Naive thymus-derived CD8-positive, alpha-beta T cell (primary cell): ENCODE results near the gene STX10. TPM values are rescaled to one million over a fixed set of nuclear protein-coding genes. Genes with fewer than 3 reads are reported as not detected.
A peak's percentile ranks its signal among the peaks of the same experiment; 100 is the strongest.
"Not testable (repeated sequence)": the region's sequence is repeated elsewhere in the genome, so short reads cannot be mapped to it uniquely, and the experiment has no call there.

ENCODE experiments used
- ATAC-seq, 2 donors: fragments of 150-1000 bp; cut with Tn5 transposase in 1 of 2; sonication (Bioruptor Pico), chemical (Tn5 transposase) in 1 of 2; 1 replicate in 1 of 2; 2 replicates in 1 of 2; pipeline ENCODE4 v1.10.0; 2021; ENCODE audit warnings: mild to moderate bottlenecking in 2 of 2, moderate library complexity in 2 of 2
- POLR2A ChIA-PET: fragments of 350-600 bp; sonication (Branson Sonifier 250); formaldehyde crosslinking; loops from one replicate; lab custom pipeline; 2021; ENCODE audit warnings: antibody characterized with exemption; lab: Charles Lee
- DNase-seq, 10 donors: peaks; one replicate each; pipeline versions ENCODE4 v3.0.0 to v3.0.0-alpha.2; 2020 to 2022
- H3K27ac Mint-ChIP-seq, 10 donors: one replicate each; pipeline ENCODE4 v1.8.0; 2020 to 2022; ENCODE audit warnings: mild to moderate bottlenecking in 10 of 10, mixed read lengths in 10 of 10, moderate library complexity in 4 of 10, inconsistent platforms in 1 of 10
- H3K27me3 Mint-ChIP-seq, 5 donors: one replicate each; pipeline ENCODE4 v1.8.0; 2021 to 2022; ENCODE audit warnings: mixed read lengths in 5 of 5
- H3K36me3 Mint-ChIP-seq, 3 donors: one replicate each; pipeline ENCODE4 v1.8.0; 2020 to 2022; ENCODE audit warnings: mixed read lengths in 3 of 3, mild to moderate bottlenecking in 2 of 3, inconsistent platforms in 1 of 3
- H3K4me1 Mint-ChIP-seq, 4 donors: one replicate each; pipeline ENCODE4 v1.8.0; 2021 to 2022; ENCODE audit warnings: mixed read lengths in 4 of 4
- H3K4me3 Mint-ChIP-seq, 10 donors: one replicate each; pipeline ENCODE4 v1.8.0; 2020 to 2022; ENCODE audit warnings: mild to moderate bottlenecking in 10 of 10, mixed read lengths in 10 of 10, moderate library complexity in 6 of 10, inconsistent platforms in 1 of 10
- H3K9me3 Mint-ChIP-seq, 9 donors: one replicate each; pipeline ENCODE4 v1.8.0; 2020 to 2022; ENCODE audit warnings: mixed read lengths in 9 of 9, mild to moderate bottlenecking in 3 of 9, inconsistent platforms in 1 of 9, moderate library complexity in 1 of 9
- polyA plus RNA-seq, 3 donors: library from polyadenylated mRNA; unstranded; fragments of 300-500 nt; fragmentation: Illumina TruSeq; gene quantifications; one replicate each; pipeline ENCODE4 v1.2.3, GENCODE V29; 2021
- total RNA-seq, 8 experiments: library from RNA in 2 of 8; stranded (reverse) in 2 of 8; gene quantifications; one replicate each; pipeline ENCODE4 v1.2.3 and lab custom pipeline; 2021 to 2026

STX10 gene
- total and polyA plus RNA-seq, 5 experiments from 2014 or later, result 36.1 to 62.8 (median 56.2) TPM

DNA sequence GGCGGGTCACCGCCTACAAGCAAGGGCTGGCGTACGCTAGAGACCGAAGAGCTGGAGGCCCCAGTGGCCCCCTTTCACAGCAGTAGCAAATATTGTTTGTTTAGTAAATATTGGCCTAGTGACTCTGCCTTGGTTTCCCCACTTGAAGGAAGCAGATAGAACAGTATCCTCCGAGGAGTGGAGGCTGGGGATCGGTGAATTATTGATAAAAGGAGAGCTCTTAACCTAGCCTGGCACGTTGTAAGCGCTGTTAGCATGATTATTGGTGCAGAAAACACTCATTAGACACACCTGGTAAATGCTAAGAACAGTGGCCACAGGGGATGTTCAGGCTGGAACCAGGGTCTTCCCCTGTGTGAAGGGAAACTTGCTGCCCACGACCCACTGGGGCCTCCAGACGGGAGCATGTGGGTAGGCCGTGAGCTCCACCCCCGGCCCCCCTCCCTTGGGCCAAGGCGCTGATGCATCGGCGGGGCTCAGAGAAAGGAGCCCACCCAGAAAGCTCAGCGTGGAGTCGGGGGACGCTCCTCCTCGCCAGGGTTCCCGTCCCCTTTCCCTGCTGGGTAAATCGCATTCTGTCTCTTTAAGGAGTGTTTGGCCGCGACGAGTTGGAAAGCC lies 2.3 kb upstream of the STX10 start:
- peak; percentile 1 to 2 for ATAC-seq
- H3K36me3 Mint-ChIP-seq, result peaks cover 11 to 20% (median 19%) of the 10 kb centered on the region in 3 donors

GRCh38 chr19:13151605-13152355 lies 1.6 kb upstream of the STX10 start:
- POLR2A ChIA-PET, result interaction anchor here (0.6 to 13.4 kb wide), 25 partner anchors 21 to 1367 kb away, joined by 3 to 918 read pairs (median 6); partner anchors contain the start of genes ADGRE5, GCDH, JUNB and NACC1
- Mint-ChIP-seq H3K27ac (peak overlapping the region; percentile 99 to 100 (median 99)), H3K9me3 (peaks cover 0 to 8% (median 0%) of the 10 kb centered on the region in 9 donors), H3K27me3 (peaks cover 0 to 3% (median 0%) of the 10 kb centered on the region in 5 donors), H3K4me1 (peaks cover 33 to 56% (median 37%) of the 10 kb centered on the region in 4 donors), H3K36me3 (peaks cover 11 to 20% (median 19%) of the 10 kb centered on the region in 3 donors), H3K4me3 (peak overlapping the region; percentile 93 to 99 (median 98))
- peak; percentile 93 to 98 (median 95) for DNase-seq
- peak; percentile 54 to 59 for ATAC-seq

More for the DNA sequence above, 2.3 kb upstream of the STX10 start:
- Mint-ChIP-seq H3K9me3 (peaks cover 0 to 8% (median 0%) of the 10 kb centered on the region in 9 donors), H3K27ac (peak overlapping the region; percentile 99 to 100 (median 99)), H3K27me3 (peaks cover 0 to 3% (median 0%) of the 10 kb centered on the region in 5 donors), H3K4me1 (peaks cover 33 to 62% (median 38%) of the 10 kb centered on the region in 4 donors), H3K4me3 (peak overlapping the region; percentile 93 to 99 (median 98))
- no peak for DNase-seq
- POLR2A ChIA-PET, result interaction anchor here (0.6 to 13.4 kb wide), 30 partner anchors 20 to 1366 kb away, joined by 3 to 918 read pairs (median 6); partner anchors contain the start of genes GCDH, JUNB, NACC1 and TRMT1

DNA sequence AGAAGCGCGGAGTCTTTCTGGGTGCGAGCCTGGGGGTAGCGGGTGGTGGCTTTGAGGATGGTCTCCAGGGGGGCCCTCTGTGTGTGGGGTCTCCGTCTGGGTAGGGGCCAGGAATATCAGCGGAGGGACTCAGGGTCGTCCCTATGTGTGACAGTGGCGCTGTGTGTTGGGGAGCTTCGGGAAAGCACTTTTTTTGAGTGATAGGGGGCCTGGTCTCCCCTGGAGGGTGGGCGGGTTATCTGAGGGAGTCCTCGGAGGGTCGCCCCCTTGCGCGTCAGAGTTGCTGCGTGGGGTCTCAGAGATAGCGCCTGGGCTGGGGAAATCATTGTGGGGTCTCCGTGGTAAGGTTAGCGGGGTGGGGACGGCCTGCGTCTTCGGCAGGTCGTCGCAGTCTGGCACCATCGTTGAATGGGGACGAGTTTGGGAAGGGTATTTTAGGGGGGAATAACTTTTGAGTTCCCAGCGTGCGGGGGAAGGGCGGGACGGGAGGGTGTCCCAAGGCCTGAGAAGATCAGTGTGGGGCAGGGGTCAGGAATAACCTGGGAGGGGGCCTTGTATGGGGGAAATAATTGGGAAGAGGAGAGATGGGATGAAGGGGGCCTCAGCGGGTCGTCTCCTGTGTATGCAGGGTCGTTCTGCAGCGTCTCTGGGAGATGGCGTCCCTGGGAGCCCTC lies 893 bp upstream of the STX10 start:
- H3K36me3 Mint-ChIP-seq, result peaks cover 11 to 20% (median 19%) of the 10 kb centered on the region in 3 donors
- peak overlapping the region; percentile 93 to 99 (median 98) for H3K4me3 Mint-ChIP-seq
- H3K9me3 Mint-ChIP-seq, result peaks cover 0 to 8% (median 0%) of the 10 kb centered on the region in 9 donors
- H3K27ac Mint-ChIP-seq, result peak overlapping the region; percentile 92 to 100 (median 98)
- DNase-seq, result peak in 6 of 10 donors; percentile 12 to 48 (median 31)
- peak; percentile 8 to 11 for ATAC-seq
- H3K27me3 Mint-ChIP-seq, result peaks cover 0 to 3% (median 0%) of the 10 kb centered on the region in 5 donors
- POLR2A ChIA-PET, result interaction anchor here (1.0 to 13.4 kb wide), 9 partner anchors 22 to 351 kb away, joined by 3 to 918 read pairs (median 6); partner anchors contain the start of gene NACC1
- peaks cover 26 to 48% (median 30%) of the 10 kb centered on the region in 4 donors for H3K4me1 Mint-ChIP-seq

DNA sequence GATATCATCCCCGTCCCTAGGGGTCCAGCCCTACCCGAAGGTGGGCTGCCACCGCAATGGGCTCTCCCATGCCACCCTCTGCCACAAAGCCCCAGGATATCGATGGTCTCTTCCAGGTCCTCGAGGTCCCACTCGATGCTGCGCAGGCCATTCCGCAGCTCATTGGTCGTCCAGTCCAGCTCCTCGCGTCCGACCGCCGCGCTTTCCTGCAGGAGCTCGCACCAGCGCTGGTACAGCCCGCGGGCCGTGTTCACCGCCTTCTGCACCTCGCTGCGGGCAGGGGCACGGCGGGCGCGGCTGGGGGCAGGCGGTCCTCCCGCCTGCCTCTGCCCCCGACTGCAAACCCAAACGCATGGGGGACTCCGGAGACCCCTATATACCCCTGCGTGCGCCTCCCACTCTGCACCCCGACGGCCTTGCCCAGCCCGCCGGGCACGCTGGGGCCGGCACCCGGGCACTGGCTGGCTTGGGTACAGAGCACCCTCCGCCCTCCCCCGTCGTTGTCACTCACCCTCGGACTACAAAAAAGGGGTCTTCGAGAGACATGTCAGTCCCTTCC lies 468 bp downstream of the STX10 start:
- Mint-ChIP-seq H3K4me1 (peaks cover 22 to 44% (median 25%) of the 10 kb centered on the region in 4 donors), H3K36me3 (peaks cover 9 to 19% (median 14%) of the 10 kb centered on the region in 3 donors), H3K27me3 (peaks cover 0 to 3% (median 0%) of the 10 kb centered on the region in 5 donors), H3K9me3 (peaks cover 0 to 8% (median 0%) of the 10 kb centered on the region in 9 donors), H3K4me3 (peak overlapping the region; percentile 93 to 99 (median 98)), H3K27ac (peak overlapping the region; percentile 60 to 100 (median 98))
- peak in 2 of 10 donors; percentile 11 to 36 for DNase-seq
- POLR2A ChIA-PET, result interaction anchor here (0.9 to 13.4 kb wide), 11 partner anchors 8 to 357 kb away, joined by 3 to 918 read pairs (median 6); partner anchors contain the start of gene NACC1
- ATAC-seq, result peak; percentile 1 to 11

DNA sequence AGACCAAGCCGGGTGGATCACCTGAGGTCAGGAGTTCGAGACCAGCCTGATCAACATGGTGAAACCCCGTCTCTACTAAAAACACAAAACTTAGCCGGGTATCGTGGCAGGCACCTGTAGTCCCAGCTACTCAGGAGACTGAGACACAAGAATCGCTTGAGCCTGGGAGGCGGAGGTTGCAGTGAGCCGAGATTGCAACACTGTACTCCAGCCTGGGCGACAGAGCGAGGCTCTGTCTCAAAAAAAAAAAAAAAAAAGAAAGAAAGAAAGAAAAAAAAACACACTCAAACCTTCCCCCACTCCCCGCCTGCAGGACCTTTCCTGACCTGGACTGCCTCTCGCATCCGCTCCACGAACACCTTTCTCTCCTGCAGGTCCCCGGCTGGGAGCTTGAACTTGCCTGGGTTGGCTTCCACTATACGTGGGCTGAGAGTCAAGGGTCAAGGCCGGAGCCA lies 975 bp downstream of the STX10 start:
- H3K4me3 Mint-ChIP-seq, result peak overlapping the region; percentile 88 to 99 (median 98)
- POLR2A ChIA-PET, result interaction anchor here (0.6 to 13.4 kb wide), 5 partner anchors 23 to 126 kb away, joined by 3 to 918 read pairs (median 5); no protein-coding TSS in a partner anchor
- H3K36me3 Mint-ChIP-seq, result peaks cover 4 to 14% (median 9%) of the 10 kb centered on the region in 3 donors
- not testable (repeated sequence) for H3K9me3 Mint-ChIP-seq, H3K27me3 Mint-ChIP-seq, ATAC-seq
- H3K4me1 Mint-ChIP-seq, result peaks cover 22 to 44% (median 26%) of the 10 kb centered on the region in 4 donors
- H3K27ac Mint-ChIP-seq, result peak overlapping the region; percentile 2 to 89 (median 60)
- DNase-seq, result peak in 1 of 10 donors; percentile 10

DNA sequence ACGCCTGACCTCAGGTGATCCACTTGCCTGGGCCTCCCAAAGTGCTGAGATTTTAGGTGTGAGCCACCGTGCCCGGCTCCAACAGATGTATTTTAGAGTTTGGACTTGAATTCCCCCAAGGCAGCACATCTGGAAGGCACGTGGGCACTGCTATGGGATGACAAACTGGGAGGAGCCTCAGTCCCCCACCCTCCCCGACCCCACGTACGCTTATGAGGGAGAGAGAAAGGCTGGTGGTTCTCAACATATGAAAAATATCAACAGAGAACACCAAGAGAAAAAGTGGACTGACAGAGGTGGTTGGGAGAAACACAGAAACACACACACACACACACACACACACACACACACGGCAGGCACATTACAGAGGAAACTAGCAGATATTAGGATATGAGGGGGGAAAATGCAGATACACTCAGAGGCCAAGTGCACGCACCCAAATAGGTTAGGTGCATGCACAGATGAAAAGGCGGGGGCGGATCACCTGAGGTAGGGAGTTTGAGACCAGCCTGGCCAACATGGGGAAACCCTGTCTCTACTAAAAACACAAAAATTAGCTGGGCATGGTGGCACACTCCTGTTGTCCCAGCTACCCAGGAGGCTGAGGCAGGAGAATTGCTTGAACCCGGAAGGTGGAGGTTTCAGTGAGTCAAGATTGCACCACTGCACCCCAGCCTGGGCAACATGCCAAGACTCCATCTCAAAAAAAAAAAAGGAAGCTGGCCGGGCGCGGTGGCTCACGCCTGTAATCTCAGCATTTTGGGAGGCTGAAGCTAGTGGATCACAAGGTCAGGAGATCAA lies 3.2 kb downstream of the STX10 start:
- peaks cover 0 to 10% (median 2%) of the 10 kb centered on the region in 3 donors for H3K36me3 Mint-ChIP-seq
- H3K27me3 Mint-ChIP-seq, result no peaks in the 10 kb centered on the region
- peaks cover 16 to 33% (median 24%) of the 10 kb centered on the region in 4 donors for H3K4me1 Mint-ChIP-seq
- H3K27ac Mint-ChIP-seq, result peak overlapping the region in 2 of 10 donors; percentile 18 to 21
- POLR2A ChIA-PET, result interaction anchor here (0.7 to 13.4 kb wide), 3 partner anchors 9 to 89 kb away, joined by 5 to 918 read pairs (median 8); no protein-coding TSS in a partner anchor
- ATAC-seq (no peak), DNase-seq (no peak)
- H3K9me3 Mint-ChIP-seq, result peaks cover 0 to 2% (median 0%) of the 10 kb centered on the region in 9 donors
- H3K4me3 Mint-ChIP-seq, result peak overlapping the region in 2 of 10 donors; percentile 43 to 45

DNA sequence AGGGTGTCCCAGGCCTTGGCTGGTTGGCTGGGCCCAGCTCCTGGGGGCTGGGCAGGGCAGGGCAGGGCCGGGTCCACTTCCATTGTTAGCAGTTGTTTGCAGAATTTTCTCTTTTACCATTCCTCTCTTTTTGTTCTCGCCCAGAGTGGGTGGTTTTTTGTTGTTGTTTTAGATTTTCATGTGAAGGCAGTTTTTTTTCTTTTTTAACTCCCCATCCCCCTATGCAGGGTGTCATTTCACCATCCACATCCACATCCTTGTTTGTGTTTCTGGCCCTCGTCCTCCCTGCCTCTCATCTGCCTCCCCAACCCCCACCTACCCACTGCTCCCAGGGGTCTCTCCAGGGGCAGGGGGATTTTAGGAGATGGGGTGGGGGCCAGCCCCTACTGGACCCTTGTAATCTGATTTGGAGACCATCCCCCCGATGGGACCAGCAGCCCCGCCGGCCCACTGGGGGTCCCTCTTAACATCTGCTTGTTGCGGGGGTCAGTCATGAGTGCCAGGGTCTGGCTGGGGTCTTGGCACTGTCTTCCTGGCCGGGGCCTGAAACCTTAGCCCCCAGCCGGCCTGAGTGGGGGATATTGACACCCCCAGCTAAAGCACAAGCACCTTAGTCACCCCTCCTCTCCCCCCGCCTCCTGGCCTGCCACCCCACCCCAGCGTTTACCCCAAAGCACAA lies 10.4 kb downstream of the STX10 start:
- H3K4me1 Mint-ChIP-seq, result peaks cover 0 to 5% (median under 1%) of the 10 kb centered on the region in 4 donors

GRCh38 chr19:13138916-13139198 lies 11.3 kb downstream of the STX10 start:
- no peak overlapping the region for H3K4me3 Mint-ChIP-seq
- ATAC-seq, result no peak
- no peaks in the 10 kb centered on the region for H3K9me3 Mint-ChIP-seq
- H3K36me3 Mint-ChIP-seq, result peaks cover 0 to 38% (median under 1%) of the 10 kb centered on the region in 3 donors
- POLR2A ChIA-PET, result no interaction called here
- no peaks in the 10 kb centered on the region for H3K27me3 Mint-ChIP-seq
- no peak for DNase-seq
- no peak overlapping the region for H3K27ac Mint-ChIP-seq
- peaks cover 0 to 5% (median 2%) of the 10 kb centered on the region in 4 donors for H3K4me1 Mint-ChIP-seq

More for the DNA sequence above, 10.4 kb downstream of the STX10 start:
- H3K9me3 Mint-ChIP-seq, result no peaks in the 10 kb centered on the region
- DNase-seq, result no peak
- H3K27me3 Mint-ChIP-seq, result no peaks in the 10 kb centered on the region
- POLR2A ChIA-PET, result no interaction called here
- no peak for ATAC-seq
- peaks cover 0 to 37% (median 2%) of the 10 kb centered on the region in 3 donors for H3K36me3 Mint-ChIP-seq
- no peak overlapping the region for H3K4me3 Mint-ChIP-seq
- H3K27ac Mint-ChIP-seq, result peak overlapping the region in 1 of 10 donors; percentile 63

DNA sequence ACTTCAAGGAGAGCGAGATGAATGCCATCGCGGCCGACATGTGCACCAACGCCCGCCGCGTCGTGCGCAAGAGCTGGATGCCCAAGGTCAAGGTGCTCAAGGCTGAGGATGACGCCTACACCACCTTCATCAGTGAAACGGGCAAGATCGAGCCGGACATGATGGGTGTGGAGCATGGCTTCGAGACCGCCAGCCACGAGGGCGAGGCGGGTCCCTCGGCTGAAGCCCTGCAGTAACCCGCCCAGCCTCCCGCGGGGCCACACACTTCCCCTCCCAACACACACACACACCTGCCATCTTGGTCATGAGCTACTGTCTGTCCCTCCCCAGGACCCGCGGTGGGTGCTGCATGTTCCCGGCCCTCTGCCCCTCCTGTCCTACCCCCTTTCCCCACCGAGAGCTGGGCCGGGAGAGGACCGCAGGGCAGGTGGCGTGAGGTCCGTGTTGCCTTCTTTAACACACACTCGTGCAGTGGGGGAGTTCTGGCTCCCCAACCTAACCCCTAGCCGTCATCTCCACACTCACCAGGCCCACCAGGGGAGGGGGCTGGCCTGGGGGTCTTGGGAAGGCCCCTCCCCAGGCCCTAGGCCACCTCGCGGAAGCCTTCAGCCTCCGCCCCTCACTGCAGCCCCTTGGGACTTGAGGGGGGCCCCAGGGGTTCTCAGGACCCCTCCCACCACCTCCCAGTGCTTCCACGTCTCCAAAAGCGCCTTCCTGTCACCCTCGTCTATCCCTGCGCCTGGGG lies 11.8 kb downstream of the STX10 start:
- H3K4me1 Mint-ChIP-seq, result peaks cover 3 to 8% (median 5%) of the 10 kb centered on the region in 4 donors
- H3K36me3 Mint-ChIP-seq, result peaks cover 0 to 34% (median 0%) of the 10 kb centered on the region in 3 donors
- DNase-seq (no peak), ATAC-seq (no peak)
- POLR2A ChIA-PET, result no interaction called here
- no peaks in the 10 kb centered on the region for H3K9me3 Mint-ChIP-seq
- H3K4me3 Mint-ChIP-seq, result no peak overlapping the region
- H3K27me3 Mint-ChIP-seq, result no peaks in the 10 kb centered on the region
- peak overlapping the region in 1 of 10 donors; percentile 69 for H3K27ac Mint-ChIP-seq

DNA sequence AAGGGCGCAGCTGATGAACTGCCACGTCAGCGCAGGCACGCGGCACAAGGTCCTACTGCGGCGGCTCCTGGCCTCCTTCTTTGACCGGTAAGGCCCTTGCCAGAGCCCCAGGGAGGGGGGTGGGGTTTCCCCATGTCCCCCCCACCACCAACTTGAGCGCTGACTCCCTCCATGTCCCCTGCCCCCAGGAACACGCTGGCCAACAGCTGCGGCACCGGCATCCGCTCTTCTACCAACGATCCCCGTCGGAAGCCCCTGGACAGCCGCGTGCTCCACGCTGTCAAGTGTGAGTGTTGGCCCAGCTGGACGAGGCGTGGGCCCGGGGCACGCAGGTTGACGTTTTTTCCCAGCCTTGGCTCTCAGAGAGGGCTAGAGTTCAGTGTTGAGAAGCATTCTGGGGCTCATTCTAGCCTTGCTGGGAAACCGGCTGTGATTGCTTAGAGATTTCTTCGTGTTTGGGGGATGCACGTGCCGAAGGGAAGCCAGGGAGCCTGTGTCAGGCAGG lies 12.8 kb downstream of the STX10 start:
- POLR2A ChIA-PET, result no interaction called here
- H3K36me3 Mint-ChIP-seq, result peaks cover 0 to 39% (median 0%) of the 10 kb centered on the region in 3 donors
- no peaks in the 10 kb centered on the region for H3K27me3 Mint-ChIP-seq
- ATAC-seq (no peak), DNase-seq (no peak)
- peaks cover 11 to 17% (median 13%) of the 10 kb centered on the region in 4 donors for H3K4me1 Mint-ChIP-seq
- H3K27ac Mint-ChIP-seq, result peak overlapping the region in 1 of 10 donors; percentile 27
- H3K4me3 Mint-ChIP-seq, result no peak overlapping the region
- H3K9me3 Mint-ChIP-seq, result no peaks in the 10 kb centered on the region
